HG03460 (cell line): ENCODE results near the gene GPR35.

Experiments used
- ATAC-seq: cut with Tn5 transposase; IDR thresholded peaks from one replicate; pipeline ENCODE4 v1.9.1; 2021; ENCODE audit not compliant: unreplicated experiment

GPR35 gene

GRCh38 chr2:240622531-240623235 is 2.6 kb upstream of the GPR35 start:
- no peak for ATAC-seq

DNA sequence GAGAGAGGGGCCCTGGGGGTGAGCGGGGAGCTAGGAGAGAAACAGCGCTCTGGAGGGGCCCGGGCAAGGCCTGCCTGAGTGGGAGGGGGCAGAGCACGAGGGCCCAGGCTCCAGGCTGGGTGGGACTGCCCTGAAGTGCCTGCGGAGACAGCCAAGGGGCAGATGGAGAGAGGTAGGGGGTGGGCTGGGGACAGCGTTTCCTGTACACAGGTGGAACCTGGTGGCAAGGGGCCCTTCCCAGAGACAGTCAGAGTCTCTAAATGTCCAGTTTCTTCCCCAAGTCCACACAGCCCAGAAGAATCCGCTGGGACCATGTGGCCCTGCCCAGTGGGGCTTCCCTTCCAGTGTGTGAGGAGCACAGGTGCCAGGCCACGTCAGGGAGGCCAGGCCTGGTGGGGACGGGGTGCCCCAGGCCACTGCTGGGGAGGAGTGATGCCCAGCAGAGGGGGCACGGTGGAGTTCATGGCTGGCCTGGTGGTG is 1.7 kb upstream of the GPR35 start:
- ATAC-seq, result no peak

- no peak for ATAC-seq
These were observed 1.0 kb upstream of the GPR35 start for GRCh38 chr2:240624011-240624949.

DNA sequence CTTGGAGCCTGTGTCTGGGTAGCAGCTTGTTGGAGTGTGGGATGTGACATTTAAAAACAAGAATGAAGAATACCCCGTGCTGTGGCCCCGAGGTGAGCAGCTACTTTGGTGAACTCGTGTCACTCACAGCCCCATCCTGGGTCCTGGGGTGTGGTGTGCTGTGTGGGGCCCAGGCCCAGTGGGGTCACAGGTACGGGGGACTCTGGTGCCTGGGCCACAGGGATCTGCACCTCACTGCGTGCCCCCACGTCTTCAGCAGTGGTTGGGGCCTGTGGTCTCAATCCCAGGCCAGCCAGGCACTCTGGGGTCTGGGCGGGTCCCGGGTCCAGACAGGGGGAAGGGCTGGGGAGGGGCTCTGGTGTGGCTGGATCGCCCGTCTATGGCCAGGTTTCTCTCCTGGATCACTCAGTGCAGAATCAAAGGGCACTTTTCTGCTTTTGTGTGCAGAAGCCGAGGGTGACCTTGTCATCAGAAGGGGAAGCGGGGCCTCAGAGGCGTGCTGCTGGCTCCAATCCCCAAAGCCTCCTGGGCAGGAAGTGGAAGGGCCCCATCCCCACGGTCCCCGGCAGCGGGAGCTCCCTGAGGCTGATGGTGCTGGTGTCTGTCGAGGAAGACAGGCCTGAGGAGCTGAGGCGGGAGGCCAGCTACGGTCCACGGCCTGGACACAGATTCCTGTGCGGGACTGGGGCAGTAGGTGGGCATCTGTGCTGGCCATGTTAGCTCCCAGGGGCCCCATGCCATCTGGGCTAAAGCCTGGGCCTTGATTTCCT is 1.4 kb downstream of the GPR35 start:
- ATAC-seq, result no peak

DNA sequence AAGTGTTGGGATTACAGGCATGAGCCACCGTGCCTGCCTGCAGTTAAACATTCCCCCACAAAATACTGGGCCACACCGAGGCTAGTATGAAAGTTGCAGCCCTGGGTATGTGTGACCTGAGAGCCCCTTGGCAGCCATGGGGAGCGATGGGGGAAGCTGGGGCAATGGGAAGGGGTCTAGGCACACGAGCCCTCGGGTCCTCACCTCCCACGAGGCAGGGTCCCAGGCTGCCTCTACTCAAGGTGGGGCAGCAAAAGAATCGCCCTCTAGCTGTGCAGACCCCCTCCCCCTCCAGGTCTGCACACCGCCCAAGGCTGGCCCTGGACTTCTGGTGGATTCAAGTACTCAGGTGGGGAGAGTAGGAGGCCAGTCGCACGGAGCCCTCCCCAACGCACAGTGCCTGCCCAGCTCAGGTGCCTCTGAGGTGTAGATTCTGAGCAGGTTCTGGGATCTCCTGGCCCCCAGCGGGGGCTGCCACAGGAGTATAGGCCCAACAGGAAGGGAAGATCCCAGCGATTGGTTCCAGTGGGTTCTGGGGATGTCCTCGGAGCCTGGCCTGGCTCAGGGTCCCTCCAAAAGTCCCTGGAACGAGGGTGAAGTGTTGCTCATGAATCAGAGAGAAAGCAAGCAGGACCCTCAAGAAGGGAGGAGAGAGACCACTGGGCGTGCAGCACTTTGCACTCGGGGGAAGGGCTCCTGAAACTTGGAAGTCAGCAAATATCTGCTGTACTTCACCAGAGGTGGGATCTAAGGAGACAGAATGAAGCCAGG is 2.6 kb downstream of the GPR35 start:
- no peak for ATAC-seq

- no peak for ATAC-seq
These were observed 3.2 kb downstream of the GPR35 start for GRCh38 chr2:240628507-240628807.

- ATAC-seq, result no peak
These were observed 3.7 kb downstream of the GPR35 start for GRCh38 chr2:240628808-240629618.

- ATAC-seq, result no peak
These were observed 4.3 kb downstream of the GPR35 start for GRCh38 chr2:240629619-240629967.

- ATAC-seq, result no peak
These were observed 4.9 kb downstream of the GPR35 start for GRCh38 chr2:240629968-240630770.

DNA sequence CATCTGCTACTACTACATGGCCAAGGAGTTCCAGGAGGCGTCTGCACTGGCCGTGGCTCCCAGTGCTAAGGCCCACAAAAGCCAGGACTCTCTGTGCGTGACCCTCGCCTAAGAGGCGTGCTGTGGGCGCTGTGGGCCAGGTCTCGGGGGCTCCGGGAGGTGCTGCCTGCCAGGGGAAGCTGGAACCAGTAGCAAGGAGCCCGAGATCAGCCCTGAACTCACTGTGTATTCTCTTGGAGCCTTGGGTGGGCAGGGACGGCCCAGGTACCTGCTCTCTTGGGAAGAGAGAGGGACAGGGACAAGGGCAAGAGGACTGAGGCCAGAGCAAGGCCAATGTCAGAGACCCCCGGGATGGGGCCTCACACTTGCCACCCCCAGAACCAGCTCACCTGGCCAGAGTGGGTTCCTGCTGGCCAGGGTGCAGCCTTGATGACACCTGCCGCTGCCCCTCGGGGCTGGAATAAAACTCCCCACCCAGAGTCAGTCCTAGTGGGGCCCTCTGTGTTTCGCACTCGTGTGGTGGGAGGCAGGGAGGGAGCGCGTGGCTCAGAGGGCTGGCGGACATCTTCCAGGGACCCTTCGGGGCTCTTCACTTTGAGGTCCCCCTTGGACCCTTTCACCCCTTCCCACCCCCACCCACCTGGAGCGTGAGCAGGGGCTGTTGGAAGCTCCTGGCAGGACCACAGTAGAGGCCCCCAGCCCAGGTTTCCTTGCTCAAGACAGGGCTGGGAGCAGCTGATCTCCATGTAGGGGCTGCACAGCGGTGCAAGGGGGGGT is 5.7 kb downstream of the GPR35 start:
- ATAC-seq, result no peak

DNA sequence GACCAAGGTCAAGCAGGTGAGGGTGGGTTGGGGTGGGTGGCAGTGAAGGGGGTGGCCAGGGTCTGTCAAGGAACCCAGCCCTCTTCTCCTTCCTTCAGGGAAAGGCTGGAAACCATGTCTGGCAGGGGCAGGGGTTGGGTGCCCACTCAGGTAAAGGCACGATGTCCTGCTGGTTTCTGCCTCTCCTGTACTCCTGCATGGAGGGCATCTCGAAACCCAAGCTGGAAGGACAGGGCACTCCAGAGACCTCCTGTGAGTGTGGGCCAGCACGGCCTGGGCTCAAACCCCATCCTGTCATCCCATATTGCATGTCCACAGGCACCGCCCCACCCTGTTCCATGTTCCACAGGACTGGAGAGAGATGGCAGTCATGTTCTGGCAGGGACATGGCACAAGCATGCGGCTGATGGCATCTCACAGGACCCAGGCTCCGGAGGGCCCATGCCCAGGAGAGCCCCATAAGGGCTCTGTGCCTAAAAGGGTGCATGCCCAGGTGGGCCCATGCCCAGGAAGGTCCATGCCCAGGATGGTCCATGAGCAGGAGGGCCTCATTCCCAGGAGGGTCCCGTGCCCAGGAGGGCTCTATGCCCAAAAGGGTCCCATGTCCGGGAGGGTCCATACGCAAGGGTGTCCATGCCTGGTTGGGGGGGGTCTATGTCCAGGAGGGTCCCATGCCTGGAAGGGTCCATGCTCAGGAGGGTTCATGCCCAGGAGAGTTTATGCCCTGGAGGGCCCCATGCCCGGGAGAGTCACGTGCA is 6.4 kb downstream of the GPR35 start:
- no peak for ATAC-seq

- ATAC-seq, result no peak
These were observed 7.0 kb downstream of the GPR35 start for GRCh38 chr2:240632306-240632721.

DNA sequence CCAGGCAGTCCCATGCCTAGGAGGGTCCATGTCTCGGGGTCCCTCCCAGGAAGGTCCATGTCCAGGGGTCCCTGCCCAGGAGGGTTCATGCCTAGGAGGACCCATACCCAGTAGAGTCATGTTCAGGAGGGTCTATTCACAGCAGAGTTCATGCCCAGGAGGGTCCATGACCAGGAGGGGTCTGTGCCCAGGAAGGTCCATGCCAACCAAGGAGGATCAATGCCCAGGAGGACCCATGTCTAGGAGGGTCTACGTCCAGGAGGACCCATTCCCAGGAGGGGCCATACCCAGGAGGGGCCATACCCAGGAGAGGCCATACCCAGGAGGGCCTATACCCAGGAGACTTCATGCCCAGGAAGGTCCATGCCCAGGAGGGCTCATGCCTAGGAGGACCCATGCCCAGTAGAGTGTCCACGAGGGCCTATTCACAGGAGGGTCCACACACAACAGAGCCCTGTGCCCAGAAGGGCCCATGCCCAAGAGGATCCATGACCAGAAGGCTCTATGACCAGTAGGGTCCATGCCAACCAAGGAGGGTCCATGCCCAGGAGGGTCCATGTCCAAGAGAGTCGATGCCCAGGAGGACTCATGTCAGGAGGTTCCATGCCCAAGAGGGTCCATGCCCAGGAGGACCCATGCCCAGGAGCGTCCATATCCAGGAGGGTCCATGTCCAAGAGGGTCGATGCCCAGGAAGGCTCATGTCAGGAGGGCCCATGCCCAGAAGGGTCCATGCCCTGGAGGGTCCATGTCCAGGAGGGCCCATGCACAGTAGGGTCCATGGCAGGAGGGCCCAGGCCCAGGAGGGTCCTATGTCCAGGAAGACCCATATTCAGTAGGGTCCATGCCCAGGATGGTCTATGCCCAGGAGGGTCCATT is 10.1 kb downstream of the GPR35 start:
- no peak for ATAC-seq

DNA sequence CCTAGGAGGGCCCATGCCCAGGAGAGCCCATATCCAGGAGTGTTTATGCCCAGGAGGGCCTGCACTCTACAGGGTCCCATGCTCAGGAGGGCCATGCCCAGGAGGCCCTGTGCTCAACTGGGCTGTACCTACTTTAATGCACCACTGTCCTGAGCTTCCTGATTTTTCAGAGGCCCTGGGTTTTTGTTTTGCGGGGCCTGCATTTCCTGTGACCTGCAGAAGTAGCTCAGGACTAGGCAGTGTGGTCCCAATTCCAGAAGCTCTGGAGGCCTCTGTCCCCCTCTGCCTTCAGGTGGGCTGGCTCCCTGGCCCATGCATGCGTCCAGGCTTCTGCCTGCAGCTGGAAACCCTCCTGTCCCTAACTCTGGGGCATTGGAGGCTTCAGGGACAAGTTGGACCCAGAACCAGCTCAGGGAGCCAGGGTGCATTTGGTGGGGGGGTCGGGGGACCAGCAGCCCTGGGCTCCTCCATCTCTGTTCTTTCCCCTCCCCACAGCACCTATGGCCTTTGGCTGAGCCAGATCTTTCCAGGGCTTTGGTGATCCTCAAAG is 10.8 kb downstream of the GPR35 start:
- no peak for ATAC-seq

DNA sequence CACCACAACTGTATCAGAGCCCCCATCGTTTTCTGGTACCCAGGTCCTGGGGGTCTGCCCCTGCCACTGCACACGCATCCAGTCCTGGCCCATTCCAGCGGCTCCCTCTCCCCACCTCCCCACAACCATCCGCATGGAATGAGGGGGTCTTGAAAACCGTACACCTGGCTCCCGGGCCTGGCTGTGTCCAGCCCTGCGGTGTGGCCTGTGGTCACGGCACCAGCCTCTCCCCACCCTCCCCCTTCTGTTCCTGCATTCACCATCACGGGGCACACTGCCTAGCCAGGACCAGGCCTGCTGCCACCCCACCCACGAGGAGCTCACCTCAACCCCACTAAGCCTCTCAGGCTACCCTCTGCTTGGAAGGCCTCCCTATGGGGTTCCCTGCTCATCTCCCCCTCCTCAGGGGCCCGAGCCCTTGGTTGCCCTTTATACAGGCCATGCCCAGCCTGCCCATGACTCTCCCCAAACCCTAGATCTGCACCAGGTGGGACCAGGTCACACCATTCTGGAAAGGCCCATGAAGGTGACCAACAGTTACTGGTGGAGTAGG is 11.4 kb downstream of the GPR35 start:
- no peak for ATAC-seq
